Esophagus muscularis mucosa (tissue), 3 donors: Measurements from ENCODE around the gene PXDN.

Source experiments
- POLR2A ChIP-seq: fragments of 450-650 bp; IDR thresholded peaks from one replicate; pipeline ENCODE4 v1.6.1; 2017; ENCODE audit warnings: antibody characterized with exemption, moderate library complexity, mild to moderate bottlenecking, low read depth
- POLR2AphosphoS5 ChIP-seq, 2 donors: sonication (generic); formaldehyde crosslinking; IDR thresholded peaks; one replicate each; pipeline ENCODE4 v1.6.1; 2017; ENCODE audit warnings: antibody characterized with exemption in 2 of 2
- TF ChIP-seq, protein P1 (sequence below), 3 experiments: fragments of 200-600 bp in 2 of 3; fragments of 450-650 bp in 1 of 3; sonication (generic) in 2 of 3; IDR thresholded peaks; one replicate each; pipeline ENCODE4 v1.5.1; 2017 to 2019; ENCODE audit warnings: antibody characterized with exemption in 3 of 3, mild to moderate bottlenecking in 2 of 3, moderate library complexity in 1 of 3

DNA sequence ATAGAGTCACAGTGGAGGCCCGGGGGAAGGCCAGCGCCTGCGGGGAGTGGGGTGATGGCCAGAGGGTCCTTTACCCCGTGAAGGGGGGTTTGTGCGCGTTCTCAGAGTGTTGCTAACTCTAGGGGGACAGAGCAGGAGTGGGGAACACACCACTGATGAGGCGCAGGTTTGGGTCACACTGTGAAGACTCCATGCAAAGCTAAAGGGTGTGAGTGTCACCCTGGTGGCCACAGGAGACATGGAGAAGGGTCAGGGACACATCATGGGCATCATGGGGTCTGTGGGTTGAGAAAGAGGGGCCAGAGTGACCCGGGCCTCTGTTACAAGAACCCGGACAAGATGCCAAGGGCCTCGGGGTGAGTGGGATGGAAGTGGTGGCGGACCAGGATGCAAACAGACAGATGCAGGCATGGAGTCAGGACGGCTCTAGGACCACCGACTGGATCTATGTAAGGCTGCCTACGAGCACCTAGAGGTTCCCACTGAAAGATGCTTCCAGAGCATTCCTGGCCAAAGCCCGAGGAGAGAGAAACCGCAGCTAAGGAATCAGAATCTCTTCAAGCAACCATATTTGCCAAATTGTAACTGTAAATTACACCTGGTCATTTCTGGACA, 84.3 kb downstream of the PXDN start:
- TF ChIP-seq, protein P1, sequence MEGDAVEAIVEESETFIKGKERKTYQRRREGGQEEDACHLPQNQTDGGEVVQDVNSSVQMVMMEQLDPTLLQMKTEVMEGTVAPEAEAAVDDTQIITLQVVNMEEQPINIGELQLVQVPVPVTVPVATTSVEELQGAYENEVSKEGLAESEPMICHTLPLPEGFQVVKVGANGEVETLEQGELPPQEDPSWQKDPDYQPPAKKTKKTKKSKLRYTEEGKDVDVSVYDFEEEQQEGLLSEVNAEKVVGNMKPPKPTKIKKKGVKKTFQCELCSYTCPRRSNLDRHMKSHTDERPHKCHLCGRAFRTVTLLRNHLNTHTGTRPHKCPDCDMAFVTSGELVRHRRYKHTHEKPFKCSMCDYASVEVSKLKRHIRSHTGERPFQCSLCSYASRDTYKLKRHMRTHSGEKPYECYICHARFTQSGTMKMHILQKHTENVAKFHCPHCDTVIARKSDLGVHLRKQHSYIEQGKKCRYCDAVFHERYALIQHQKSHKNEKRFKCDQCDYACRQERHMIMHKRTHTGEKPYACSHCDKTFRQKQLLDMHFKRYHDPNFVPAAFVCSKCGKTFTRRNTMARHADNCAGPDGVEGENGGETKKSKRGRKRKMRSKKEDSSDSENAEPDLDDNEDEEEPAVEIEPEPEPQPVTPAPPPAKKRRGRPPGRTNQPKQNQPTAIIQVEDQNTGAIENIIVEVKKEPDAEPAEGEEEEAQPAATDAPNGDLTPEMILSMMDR (IDR thresholded peaks at IDR 0.05) = no peak
- TF ChIP-seq POLR2A = no peak
- no peak for TF ChIP-seq POLR2AphosphoS5 (IDR thresholded peaks at IDR 0.05)
